Neutrophil (primary cell): ENCODE data around the gene ZFYVE26.
A peak's percentile ranks its signal among the peaks of the same experiment; 100 is the strongest.

Source experiments
- H3K27ac ChIP-seq: fragments of 200-600 bp; sonication (generic); 2 replicates; pipeline ENCODE4 v1.5.1; 2016; ENCODE audit warnings: mild to moderate bottlenecking, moderate library complexity
- H3K27me3 ChIP-seq: fragments of 200-600 bp; sonication (generic); 2 replicates; pipeline ENCODE4 v1.6.0; 2016; ENCODE audit warnings: mild to moderate bottlenecking
- H3K36me3 ChIP-seq: fragments of 200-600 bp; sonication (generic); 2 replicates; pipeline ENCODE4 v1.5.1; 2017
- H3K4me1 ChIP-seq, 2 experiments: fragments of 200-600 bp in 1 of 2; sonication (generic) in 1 of 2; 1 replicate in 1 of 2; 2 replicates in 1 of 2; pipeline versions ENCODE4 v1.5.1 to v1.6.1; 2013 to 2016; ENCODE audit warnings: low read depth in 1 of 2, low read length in 1 of 2, mild to moderate bottlenecking in 1 of 2, moderate library complexity in 1 of 2; ENCODE audit not compliant: control insufficient read depth in 1 of 2, insufficient read depth in 1 of 2
- H3K4me3 ChIP-seq, 2 experiments: fragments of 200-600 bp in 1 of 2; sonication (generic) in 1 of 2; 1 replicate in 1 of 2; 2 replicates in 1 of 2; pipeline ENCODE4 v1.5.1; 2013 to 2016; ENCODE audit warnings: low read depth in 1 of 2, low read length in 1 of 2, mild to moderate bottlenecking in 1 of 2, moderate library complexity in 1 of 2
- H3K9me3 ChIP-seq: fragments of 200-600 bp; sonication (generic); 2 replicates; pipeline ENCODE4 v1.5.1; 2016
- TF ChIP-seq, protein P1 (sequence below): fragments of 200-600 bp; sonication (generic); IDR thresholded peaks from 2 replicates; pipeline ENCODE4 v1.5.1; 2016; ENCODE audit warnings: antibody characterized with exemption

Gene ZFYVE26

DNA sequence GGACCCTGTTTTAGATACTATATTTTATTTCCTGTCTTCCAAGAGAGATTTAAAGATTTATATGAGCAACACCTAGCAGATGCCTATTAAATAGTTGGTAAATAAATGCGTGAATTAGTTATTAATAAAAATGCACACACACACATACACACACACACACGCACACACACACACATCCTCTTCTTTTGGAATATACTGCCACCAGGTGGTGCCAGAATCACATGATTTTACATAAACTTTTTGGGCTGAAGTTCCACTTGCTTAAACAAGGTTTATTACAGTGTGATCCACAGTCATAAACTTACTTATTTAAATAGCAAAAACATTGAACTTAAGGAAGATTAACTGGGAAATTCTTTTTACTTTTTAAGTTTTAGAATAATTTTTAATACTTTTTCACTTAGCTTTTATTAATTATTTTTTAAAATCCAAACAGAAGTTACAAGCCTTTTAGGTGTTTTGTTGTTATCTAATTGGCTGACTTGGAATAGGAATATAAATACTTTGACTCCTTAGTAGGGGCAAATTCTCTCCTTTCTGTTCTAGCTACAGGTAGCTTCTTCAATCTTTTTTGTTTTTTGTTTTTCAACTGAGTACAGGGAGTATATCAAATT lies 20.7 kb upstream of the ZFYVE26 start:
- Histone ChIP-seq H3K4me1 (peaks cover 7 to 8% of the 10 kb centered on the region in 2 experiments), H3K27ac (peak overlapping the region; percentile 59)

DNA sequence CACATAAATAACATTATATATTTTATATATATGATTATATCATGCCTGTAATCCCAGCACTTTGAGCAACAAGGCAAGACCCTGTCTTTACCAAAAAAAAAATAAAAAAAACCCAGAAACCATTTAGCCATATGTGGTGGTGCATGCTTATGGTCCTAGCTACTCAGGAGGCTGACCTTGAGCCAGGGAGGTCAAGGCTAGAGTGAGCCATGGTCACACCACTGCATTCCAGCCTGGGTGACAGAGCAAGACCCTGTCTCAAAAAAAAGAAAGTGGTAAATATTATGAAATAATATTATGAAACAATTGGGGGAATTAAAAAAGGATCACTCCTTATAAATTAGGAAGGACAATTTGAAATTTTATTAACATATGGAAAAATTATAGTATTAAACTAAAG lies 19.2 kb upstream of the ZFYVE26 start:
- H3K4me1 ChIP-seq: peaks cover 7 to 8% of the 10 kb centered on the region in 2 experiments
- no peaks in the 10 kb centered on the region for H3K36me3 ChIP-seq
- peak overlapping the region; percentile 59 for H3K27ac ChIP-seq
- no peaks in the 10 kb centered on the region for H3K9me3 ChIP-seq
- TF ChIP-seq, protein P1, sequence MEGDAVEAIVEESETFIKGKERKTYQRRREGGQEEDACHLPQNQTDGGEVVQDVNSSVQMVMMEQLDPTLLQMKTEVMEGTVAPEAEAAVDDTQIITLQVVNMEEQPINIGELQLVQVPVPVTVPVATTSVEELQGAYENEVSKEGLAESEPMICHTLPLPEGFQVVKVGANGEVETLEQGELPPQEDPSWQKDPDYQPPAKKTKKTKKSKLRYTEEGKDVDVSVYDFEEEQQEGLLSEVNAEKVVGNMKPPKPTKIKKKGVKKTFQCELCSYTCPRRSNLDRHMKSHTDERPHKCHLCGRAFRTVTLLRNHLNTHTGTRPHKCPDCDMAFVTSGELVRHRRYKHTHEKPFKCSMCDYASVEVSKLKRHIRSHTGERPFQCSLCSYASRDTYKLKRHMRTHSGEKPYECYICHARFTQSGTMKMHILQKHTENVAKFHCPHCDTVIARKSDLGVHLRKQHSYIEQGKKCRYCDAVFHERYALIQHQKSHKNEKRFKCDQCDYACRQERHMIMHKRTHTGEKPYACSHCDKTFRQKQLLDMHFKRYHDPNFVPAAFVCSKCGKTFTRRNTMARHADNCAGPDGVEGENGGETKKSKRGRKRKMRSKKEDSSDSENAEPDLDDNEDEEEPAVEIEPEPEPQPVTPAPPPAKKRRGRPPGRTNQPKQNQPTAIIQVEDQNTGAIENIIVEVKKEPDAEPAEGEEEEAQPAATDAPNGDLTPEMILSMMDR: no peak
- no peaks in the 10 kb centered on the region for H3K27me3 ChIP-seq
- H3K4me3 ChIP-seq: no peak overlapping the region

More for the DNA sequence above, 20.7 kb upstream of the ZFYVE26 start:
- TF ChIP-seq, protein P1: peak; percentile 75
- Histone ChIP-seq H3K36me3 (no peaks in the 10 kb centered on the region), H3K9me3 (no peaks in the 10 kb centered on the region), H3K4me3 (no peak overlapping the region), H3K27me3 (no peaks in the 10 kb centered on the region)

DNA sequence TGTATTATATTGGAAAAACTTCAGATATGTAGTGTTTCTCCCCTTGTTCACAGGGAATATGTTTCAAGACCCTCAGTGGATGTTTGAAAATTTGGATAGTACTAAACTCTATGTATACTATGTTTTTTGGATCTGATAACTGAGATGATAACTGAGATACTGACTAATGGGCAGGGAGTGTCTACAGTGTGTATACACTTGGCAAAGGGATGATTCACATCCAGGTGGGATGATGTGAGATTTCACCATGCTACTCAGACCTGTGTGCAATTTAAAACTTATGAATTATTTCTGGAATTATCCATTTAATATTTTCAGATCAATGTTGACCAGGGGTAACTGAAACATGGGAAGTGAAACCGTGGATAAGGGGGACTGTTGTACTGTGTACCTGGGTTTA lies 17.0 kb upstream of the ZFYVE26 start:
- TF ChIP-seq, protein P1: no peak
- no peak overlapping the region for H3K4me3 ChIP-seq
- no peaks in the 10 kb centered on the region for H3K36me3 ChIP-seq
- H3K4me1 ChIP-seq: peaks cover 7 to 8% of the 10 kb centered on the region in 2 experiments
- no peaks in the 10 kb centered on the region for H3K9me3 ChIP-seq
- H3K27ac ChIP-seq: no peak overlapping the region
- no peaks in the 10 kb centered on the region for H3K27me3 ChIP-seq

DNA sequence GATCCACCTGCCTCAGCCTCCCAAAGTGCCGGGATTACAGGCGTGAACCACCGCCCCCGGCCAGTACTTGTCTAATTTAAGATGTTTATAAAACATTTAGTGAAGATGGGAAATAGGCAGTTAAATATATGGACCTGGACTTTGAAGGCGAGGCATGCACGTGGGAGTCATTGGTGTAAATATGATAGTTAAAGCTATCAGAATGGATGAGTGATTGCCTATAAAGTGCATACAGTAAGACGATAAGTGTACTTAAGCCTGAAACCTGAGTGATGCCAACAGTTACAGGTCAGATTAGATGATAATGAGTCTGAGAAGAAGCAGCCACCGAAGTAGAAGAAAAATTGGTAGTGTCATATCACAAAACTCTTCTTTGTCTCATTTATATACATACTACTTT lies 14.7 kb upstream of the ZFYVE26 start:
- no peaks in the 10 kb centered on the region for H3K27me3 ChIP-seq
- H3K4me3 ChIP-seq: no peak overlapping the region
- no peaks in the 10 kb centered on the region for H3K9me3 ChIP-seq
- peaks cover 7% of the 10 kb centered on the region for H3K36me3 ChIP-seq
- no peaks in the 10 kb centered on the region for H3K4me1 ChIP-seq
- no peak overlapping the region for H3K27ac ChIP-seq
- TF ChIP-seq, protein P1: no peak

DNA sequence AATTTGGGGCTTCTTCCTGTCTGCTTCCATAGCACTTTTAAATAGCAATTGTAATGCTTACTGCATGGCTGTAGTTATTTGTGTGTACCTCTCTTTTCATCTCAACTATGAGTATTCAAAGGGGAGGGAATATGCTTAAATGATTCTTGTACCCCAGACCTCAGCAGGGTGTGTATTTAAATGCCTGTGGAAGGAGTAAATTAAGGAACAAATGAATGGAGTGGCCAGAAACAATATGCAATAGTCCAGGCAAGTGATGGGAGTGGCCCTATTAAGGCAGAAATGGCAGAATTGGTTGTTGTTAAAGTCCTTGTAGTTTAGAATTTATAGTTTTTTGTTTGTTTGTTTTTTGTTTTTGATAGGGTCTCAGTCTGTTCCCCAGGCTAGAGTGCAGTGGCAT lies 4.7 kb upstream of the ZFYVE26 start:
- peak overlapping the region; percentile 76 to 99 for H3K4me3 ChIP-seq
- H3K4me1 ChIP-seq: peaks cover 39 to 51% of the 10 kb centered on the region in 2 experiments
- TF ChIP-seq, protein P1: no peak

More for the DNA sequence above, 4.7 kb upstream of the ZFYVE26 start:
- no peaks in the 10 kb centered on the region for H3K36me3 ChIP-seq
- no peaks in the 10 kb centered on the region for H3K9me3 ChIP-seq
- peak overlapping the region; percentile 90 for H3K27ac ChIP-seq
- H3K27me3 ChIP-seq: no peaks in the 10 kb centered on the region
